ES-I3 (cell line): ENCODE measurements around the gene SLC35A1.
"Not testable (repeated sequence)": the region's sequence is repeated elsewhere in the genome, so short reads cannot be mapped to it uniquely, and the experiment has no call there.

ENCODE experiments used
- H3K36me3 ChIP-seq: 2 replicates; pipeline ENCODE4 v1.6.1; 2013; ENCODE audit warnings: mild to moderate bottlenecking, low read length, control low read depth, moderate library complexity; ENCODE audit not compliant: insufficient read depth
- H3K4me1 ChIP-seq: 2 replicates; pipeline ENCODE4 v1.6.1; 2013; ENCODE audit warnings: mild to moderate bottlenecking, control low read depth, low read length; ENCODE audit not compliant: insufficient read depth
- H3K9ac ChIP-seq: 2 replicates; pipeline ENCODE4 v1.6.1; 2013; ENCODE audit warnings: low read depth, mild to moderate bottlenecking, low read length, moderate library complexity
- H3K9me3 ChIP-seq: 2 replicates; pipeline ENCODE4 v1.6.1; 2013; ENCODE audit warnings: mild to moderate bottlenecking, low read length, moderate library complexity; ENCODE audit not compliant: control insufficient read depth, insufficient read depth

Gene SLC35A1

GRCh38 chr6:87472525-87473418 lies at the start of gene SLC35A1:
SLC35A1 (plus strand) TSS chr6:87472974; CDS start chr6:87473004, 30 bp downstream.
- Histone ChIP-seq H3K9me3 (no peaks in the 10 kb centered on the region), H3K36me3 (no peaks in the 10 kb centered on the region), H3K9ac (peak within 1 kb of the TSS; percentile 91), H3K4me1 (no peaks in the 10 kb centered on the region)

GRCh38 chr6:87426789-87427188 lies 46.0 kb upstream of the SLC35A1 start:
- Histone ChIP-seq H3K4me1 (no peaks in the 10 kb centered on the region), H3K9ac (no peak overlapping the region), H3K9me3 (no peaks in the 10 kb centered on the region), H3K36me3 (no peaks in the 10 kb centered on the region)

- H3K4me1 ChIP-seq: no peaks in the 10 kb centered on the region
- no peaks in the 10 kb centered on the region for H3K9me3 ChIP-seq
- no peaks in the 10 kb centered on the region for H3K36me3 ChIP-seq
- no peak overlapping the region for H3K9ac ChIP-seq
These were observed 42.3 kb upstream of the SLC35A1 start for GRCh38 chr6:87430499-87430898.

GRCh38 chr6:87431263-87431662 lies 41.5 kb upstream of the SLC35A1 start:
- no peaks in the 10 kb centered on the region for H3K9me3 ChIP-seq
- no peaks in the 10 kb centered on the region for H3K36me3 ChIP-seq
- H3K9ac ChIP-seq: no peak overlapping the region
- no peaks in the 10 kb centered on the region for H3K4me1 ChIP-seq

- Histone ChIP-seq H3K4me1 (no peaks in the 10 kb centered on the region), H3K9me3 (no peaks in the 10 kb centered on the region), H3K9ac (no peak overlapping the region), H3K36me3 (no peaks in the 10 kb centered on the region)
These were observed 36.3 kb upstream of the SLC35A1 start for GRCh38 chr6:87436435-87436834.

DNA sequence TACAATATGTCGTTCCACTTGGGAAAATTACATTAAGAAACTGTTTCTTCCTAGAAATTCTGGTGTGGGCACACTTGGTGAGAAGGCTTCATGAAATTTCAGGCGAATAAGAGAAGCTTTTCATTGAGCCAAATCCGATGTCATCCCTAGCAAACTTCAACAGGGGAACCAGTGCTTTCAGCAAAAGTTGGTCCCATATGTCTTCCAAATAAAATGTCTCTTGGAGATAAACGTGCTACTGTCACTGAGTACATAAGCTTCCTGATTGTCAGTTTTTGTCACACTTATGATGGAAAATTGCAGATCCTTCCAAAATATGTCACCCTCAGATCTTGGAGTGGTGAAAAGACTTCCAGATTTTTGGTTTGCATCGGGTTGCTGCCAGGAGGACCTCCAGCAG lies 31.1 kb upstream of the SLC35A1 start:
- no peaks in the 10 kb centered on the region for H3K9me3 ChIP-seq
- no peaks in the 10 kb centered on the region for H3K36me3 ChIP-seq

DNA sequence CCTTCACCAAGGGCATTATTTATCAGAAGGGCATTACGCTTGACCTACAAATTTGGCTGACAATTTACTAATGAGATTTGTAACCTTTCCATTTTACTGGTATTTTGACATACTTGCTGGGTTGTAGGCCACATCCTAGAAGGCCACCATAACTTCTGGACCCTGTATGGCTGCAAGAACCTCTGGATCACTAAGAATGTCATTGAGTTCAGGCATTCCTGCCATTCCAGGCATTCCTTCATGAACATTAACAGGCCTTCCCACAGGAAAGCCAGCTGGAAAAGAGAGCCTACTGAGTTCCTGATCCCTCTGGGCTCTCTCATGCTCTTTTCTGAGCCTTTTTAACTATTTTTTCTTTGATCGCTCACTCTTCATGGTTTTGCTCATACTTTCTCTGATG lies 28.4 kb upstream of the SLC35A1 start:
- peaks cover 9% of the 10 kb centered on the region for H3K4me1 ChIP-seq
- no peak overlapping the region for H3K9ac ChIP-seq
- no peaks in the 10 kb centered on the region for H3K9me3 ChIP-seq
- H3K36me3 ChIP-seq: no peaks in the 10 kb centered on the region

More for the DNA sequence above, 31.1 kb upstream of the SLC35A1 start:
- no peak overlapping the region for H3K9ac ChIP-seq
- H3K4me1 ChIP-seq: peaks cover 9% of the 10 kb centered on the region

DNA sequence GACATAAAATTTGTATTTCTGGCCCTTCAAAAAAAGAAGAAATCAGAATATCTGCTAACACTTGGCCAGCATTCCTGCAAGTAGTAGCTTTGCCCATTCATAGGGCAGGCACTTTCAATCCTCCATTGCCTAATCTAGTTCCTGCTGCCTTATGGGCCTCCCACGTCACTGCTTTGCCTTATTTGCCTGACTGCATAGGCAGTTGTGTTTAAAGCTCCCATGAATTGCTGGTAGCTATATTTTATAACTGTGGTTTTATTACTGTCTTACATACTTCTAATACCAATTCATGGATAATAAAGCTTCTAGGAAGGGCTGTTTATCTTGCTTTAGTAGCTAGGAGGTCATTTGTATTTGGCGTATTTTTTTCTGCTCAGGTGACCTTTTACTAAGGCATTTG lies 7.7 kb upstream of the SLC35A1 start:
- no peaks in the 10 kb centered on the region for H3K4me1 ChIP-seq
- H3K9ac ChIP-seq: no peak overlapping the region
- no peaks in the 10 kb centered on the region for H3K36me3 ChIP-seq
- H3K9me3 ChIP-seq: no peaks in the 10 kb centered on the region

- Histone ChIP-seq H3K4me1 (no peaks in the 10 kb centered on the region), H3K9ac (peak overlapping the region; percentile 91), H3K9me3 (no peaks in the 10 kb centered on the region), H3K36me3 (no peaks in the 10 kb centered on the region)
These were observed 687 bp downstream of the SLC35A1 start for GRCh38 chr6:87473419-87473903.

GRCh38 chr6:87481931-87482330 lies 9.2 kb downstream of the SLC35A1 start:
- no peaks in the 10 kb centered on the region; the same call in 1 of the 2 replicates for H3K9me3 ChIP-seq
- peaks cover 7% of the 10 kb centered on the region; the same call in 1 of the 2 replicates for H3K4me1 ChIP-seq
- H3K36me3 ChIP-seq: no peaks in the 10 kb centered on the region
- no peak overlapping the region for H3K9ac ChIP-seq

DNA sequence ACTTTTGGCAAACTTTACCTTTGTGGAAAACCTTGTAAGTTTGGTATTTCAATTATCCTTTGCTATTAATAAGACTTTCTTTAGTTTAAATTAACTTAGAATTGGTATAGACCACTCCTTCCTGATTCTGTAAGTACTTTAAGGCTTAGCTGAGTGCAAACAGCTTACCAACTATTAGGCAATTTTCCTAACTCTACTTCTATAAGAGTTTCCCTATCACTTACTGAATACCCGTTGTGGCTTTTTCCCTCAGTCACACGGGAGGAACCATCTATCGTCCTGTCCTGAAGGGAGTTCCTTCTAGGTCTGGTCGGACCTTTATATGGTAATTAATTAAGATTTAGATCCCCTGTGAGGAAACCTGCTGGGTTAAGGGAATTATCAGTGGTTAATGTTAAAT lies 9.6 kb downstream of the SLC35A1 start:
- H3K9ac ChIP-seq: no peak overlapping the region

GRCh38 chr6:87483929-87484328 lies 11.2 kb downstream of the SLC35A1 start:
- Histone ChIP-seq H3K4me1 (peaks cover 15% of the 10 kb centered on the region), H3K36me3 (no peaks in the 10 kb centered on the region), H3K9ac (no peak overlapping the region), H3K9me3 (no peaks in the 10 kb centered on the region)

More for the DNA sequence above, 9.6 kb downstream of the SLC35A1 start:
- Histone ChIP-seq H3K36me3 (no peaks in the 10 kb centered on the region), H3K9me3 (no peaks in the 10 kb centered on the region; the same call in 1 of the 2 replicates), H3K4me1 (peaks cover 7% of the 10 kb centered on the region; the same call in 1 of the 2 replicates)

DNA sequence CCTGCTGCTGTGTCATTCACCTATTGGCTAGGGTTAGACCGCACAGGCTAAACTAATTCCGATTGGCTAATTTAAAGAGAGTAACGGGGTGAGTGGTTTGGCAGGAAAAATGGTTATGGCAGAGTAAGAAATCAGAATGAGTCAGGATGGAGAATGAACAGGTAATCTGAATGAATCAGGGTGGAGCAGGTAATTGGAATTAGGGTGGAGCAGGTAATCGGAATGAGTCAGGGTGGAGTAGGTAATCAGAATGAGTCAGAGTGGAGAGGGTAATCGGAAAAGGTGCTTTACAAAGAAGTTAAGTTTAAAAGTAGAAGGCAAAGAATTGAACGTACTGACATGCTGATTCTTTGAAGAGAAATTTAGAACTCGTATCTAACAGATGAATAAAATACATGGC lies 11.7 kb downstream of the SLC35A1 start:
- H3K9me3 ChIP-seq: no peaks in the 10 kb centered on the region
- H3K36me3 ChIP-seq: no peaks in the 10 kb centered on the region
- H3K4me1 ChIP-seq: peaks cover 18% of the 10 kb centered on the region
- no peak overlapping the region for H3K9ac ChIP-seq

- Histone ChIP-seq H3K9ac (no peak overlapping the region), H3K9me3 (no peaks in the 10 kb centered on the region), H3K4me1 (peaks cover 18% of the 10 kb centered on the region), H3K36me3 (no peaks in the 10 kb centered on the region)
These were observed 14.8 kb downstream of the SLC35A1 start for GRCh38 chr6:87487555-87487954.

DNA sequence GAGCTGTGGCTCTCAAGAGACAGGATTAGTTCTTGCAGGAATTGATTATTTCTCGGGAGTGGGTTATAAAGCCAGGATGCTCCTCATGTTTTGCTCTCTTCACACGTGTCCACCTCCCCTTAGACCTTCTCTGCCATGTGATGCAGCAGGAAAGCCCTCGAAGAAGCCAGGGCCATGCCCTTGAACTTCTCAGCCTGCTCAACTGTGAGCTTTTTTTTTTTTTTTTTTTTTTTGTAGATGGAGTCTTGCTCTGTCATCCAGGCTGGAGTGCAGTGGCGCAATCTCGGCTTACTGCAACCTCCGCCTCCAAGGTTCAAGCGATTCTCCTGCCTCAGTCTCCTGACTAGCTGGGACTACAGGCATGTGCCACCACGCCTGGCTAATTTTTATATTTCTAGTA lies 16.6 kb downstream of the SLC35A1 start:
- not testable (repeated sequence) for H3K9ac ChIP-seq, H3K9me3 ChIP-seq, H3K36me3 ChIP-seq
- peaks cover 11% of the 10 kb centered on the region for H3K4me1 ChIP-seq
